Globus pallidus (tissue), 1 donor: ENCODE results near the gene GPD1L.
"Not testable (repeated sequence)": the region's sequence is repeated elsewhere in the genome, so short reads cannot be mapped to it uniquely, and the experiment has no call there.

Experiments used
- DNase-seq: peaks from one replicate; pipeline ENCODE4 v3.0.0-alpha.2; 2015; ENCODE audit warnings: low spot score

Gene GPD1L

GRCh38 chr3:32105291-32106131 is 909 bp upstream of the GPD1L start:
- DNase-seq: no peak

- DNase-seq: peak; percentile 27
These were observed 526 bp downstream of the GPD1L start for GRCh38 chr3:32106929-32107362.

- DNase-seq: not testable (repeated sequence)
These were observed 1.8 kb downstream of the GPD1L start for GRCh38 chr3:32108224-32108623.

GRCh38 chr3:32109256-32109655 is 2.8 kb downstream of the GPD1L start:
- DNase-seq: peak; percentile 84

GRCh38 chr3:32110233-32110760 is 3.9 kb downstream of the GPD1L start:
- DNase-seq: no peak

- DNase-seq: no peak
These were observed 5.1 kb downstream of the GPD1L start for GRCh38 chr3:32111560-32111959.

GRCh38 chr3:32113566-32113965 is 7.1 kb downstream of the GPD1L start:
- DNase-seq: no peak

- no peak for DNase-seq
These were observed 7.6 kb downstream of the GPD1L start for GRCh38 chr3:32113981-32114545.

GRCh38 chr3:32114546-32115386 is 8.3 kb downstream of the GPD1L start:
- not testable (repeated sequence) for DNase-seq

DNA sequence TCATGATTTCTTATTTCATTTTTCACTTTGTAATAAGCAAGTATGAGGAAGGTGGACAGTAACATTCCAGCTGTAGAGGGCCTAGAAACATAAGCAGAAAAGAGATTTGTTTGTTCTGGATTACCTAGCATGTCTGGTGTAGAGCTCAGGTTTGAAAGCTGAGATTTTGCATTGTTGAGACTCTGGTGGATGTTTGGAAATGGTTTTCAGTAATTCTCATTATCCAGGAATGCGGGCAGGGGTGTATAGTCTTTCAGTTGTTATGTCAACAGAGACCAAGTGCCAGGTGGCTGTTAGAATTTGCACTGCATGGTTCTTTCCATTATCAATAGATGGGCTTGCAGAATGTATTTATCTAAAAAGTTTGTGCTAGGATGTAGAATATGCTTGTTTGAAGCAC is 10.9 kb downstream of the GPD1L start:
- no peak for DNase-seq

DNA sequence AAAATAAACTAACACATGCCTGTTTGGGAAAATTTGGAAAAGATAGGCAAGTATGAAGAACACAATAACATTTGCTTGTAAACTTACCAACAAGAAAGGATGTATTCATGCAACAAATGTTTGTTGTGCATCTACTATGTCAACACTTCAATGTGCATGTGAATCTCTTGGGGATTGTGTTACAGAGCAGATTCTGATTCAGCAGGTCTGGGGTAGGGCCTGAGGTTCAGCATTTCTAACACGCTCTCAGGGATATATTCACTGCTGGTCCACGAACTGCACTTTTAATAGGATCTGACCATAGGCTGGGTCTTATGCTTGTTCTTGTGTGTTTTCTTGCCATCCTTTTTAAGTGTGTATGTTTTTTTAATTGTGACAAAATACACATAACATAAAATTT is 11.8 kb downstream of the GPD1L start:
- DNase-seq: no peak

DNA sequence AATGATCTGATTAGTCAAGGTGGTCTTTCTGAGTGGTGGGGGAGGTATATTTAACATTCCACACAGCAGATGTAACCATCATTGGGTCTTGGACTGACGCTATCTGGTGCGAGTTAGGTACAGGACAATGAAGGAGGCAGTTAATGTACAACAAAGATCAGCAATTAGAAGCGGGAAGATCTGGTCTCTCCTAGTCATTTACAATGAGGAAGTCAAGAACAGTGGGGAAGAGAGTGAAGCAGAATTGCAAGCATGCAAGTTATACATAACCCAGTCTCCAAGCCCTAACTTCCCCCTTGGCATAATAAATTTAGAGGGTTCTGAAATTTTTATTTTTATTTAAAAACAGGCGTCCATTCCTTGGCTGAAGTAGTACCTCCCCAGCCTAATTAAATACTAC is 14.1 kb downstream of the GPD1L start:
- peak; percentile 29 for DNase-seq

DNA sequence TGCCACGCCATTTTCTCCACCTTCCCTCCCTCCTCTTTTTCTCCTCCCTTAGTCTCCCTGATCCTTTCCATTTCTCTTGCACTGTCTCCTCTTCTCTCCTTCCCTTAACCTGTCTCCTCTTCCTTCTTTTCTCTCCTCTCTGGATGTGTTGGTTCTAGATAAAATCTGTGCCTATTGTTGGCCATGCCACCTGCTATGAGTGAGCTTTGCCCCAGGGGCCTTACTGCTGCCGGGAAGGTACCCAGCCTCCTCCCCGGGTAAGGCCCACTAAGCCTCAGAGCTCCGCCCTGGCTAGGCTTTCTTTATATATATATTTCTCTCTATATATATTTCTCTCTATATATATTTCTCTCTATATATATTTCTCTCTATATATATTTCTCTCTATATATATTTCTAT is 14.7 kb downstream of the GPD1L start:
- DNase-seq: no peak

- no peak for DNase-seq
These were observed 17.2 kb downstream of the GPD1L start for GRCh38 chr3:32123620-32124019.

GRCh38 chr3:32125012-32125411 is 18.6 kb downstream of the GPD1L start:
- DNase-seq: no peak

DNA sequence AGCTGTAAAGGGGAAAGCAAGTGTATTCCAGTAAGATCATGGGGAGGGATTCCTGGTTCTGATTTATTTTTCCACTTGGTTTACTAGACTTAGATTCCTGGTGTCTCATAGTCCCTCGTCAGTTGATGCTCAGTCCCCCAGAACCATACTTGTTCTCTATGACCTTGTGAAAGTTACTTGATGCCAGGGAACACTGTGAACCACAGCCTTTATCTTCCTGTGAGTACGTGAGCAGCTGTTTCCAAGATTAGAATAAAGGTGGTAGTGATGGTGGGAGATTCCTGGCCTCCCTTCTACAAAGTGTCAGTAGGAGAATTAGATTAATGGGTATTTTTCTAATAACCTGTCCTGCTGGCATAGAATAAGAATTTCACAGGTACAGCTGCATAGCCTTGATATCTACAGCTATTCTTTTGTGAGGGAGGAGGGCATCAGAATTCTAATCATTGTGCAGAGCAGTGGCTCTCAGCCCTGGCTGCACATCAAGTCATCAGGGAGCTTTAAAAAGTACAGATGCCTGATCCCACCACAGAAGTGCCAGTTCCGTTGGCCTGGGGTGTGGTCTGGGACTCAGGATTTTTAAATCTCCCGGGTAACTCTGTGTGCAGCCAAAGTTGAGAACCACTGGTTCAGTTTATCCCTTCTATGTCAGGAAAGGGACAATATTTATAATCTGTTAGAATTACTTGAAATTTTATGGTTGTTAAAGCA is 20.0 kb downstream of the GPD1L start:
- DNase-seq: no peak

GRCh38 chr3:32127219-32127826 is 20.9 kb downstream of the GPD1L start:
- no peak for DNase-seq

DNA sequence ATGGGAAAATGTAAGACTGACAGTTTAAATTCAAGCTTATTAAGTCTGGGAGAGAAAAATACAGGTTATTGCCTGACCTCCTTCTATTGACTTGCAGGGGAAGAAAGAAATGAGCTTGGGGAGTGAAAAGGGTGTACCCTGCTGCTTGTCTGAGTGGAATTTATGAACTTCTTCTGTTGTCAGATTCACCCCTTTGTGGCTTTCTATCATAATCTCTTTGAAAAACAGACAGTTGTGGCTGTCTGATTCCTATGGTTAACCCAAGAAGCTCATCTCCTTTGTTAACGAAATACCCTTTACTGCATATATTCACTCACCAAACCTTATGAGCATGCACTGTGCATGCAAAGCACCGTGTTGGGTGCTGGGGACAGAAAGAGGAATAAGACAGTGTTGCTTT is 22.5 kb downstream of the GPD1L start:
- DNase-seq: no peak

DNA sequence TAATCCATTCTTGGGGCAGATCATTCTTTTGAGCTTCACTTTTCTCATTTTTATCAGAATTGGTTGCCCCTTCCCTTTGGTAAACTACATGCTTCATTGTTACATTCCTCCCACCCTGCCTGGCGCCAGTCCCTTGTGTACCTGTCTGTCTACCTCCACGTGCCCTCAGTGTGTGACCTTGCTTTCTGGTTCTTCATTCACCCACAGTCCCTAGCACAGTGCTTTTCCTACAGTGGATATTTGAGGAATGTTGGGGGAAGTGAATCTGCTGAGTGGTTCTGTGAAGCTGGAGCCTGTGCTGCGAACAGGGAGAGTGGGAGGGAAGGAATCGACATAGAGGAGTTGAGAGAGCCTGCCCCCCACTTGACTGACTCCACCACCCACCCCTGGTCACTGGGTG is 23.4 kb downstream of the GPD1L start:
- no peak for DNase-seq

- DNase-seq: no peak
These were observed 25.7 kb downstream of the GPD1L start for GRCh38 chr3:32132121-32132520.

GRCh38 chr3:32132706-32133105 is 26.3 kb downstream of the GPD1L start:
- DNase-seq: no peak
